GM06990 (cell line): ENCODE measurements around the gene HS1BP3.

Experiments
- DNase-seq: peaks from one replicate; pipeline ENCODE4 v3.0.0-alpha.2; 2011; ENCODE audit not compliant: insufficient read length; ENCODE audit errors: extremely low read depth
- H3K27me3 ChIP-seq: replicated peaks from 2 replicates; pipeline ENCODE4 v1.6.0; 2011; ENCODE audit warnings: low read length; ENCODE audit not compliant: control insufficient read depth, insufficient read depth
- H3K36me3 ChIP-seq: 2 replicates; pipeline ENCODE4 v1.5.1; 2011; ENCODE audit warnings: low read length; ENCODE audit not compliant: control insufficient read depth, insufficient read depth
- H3K4me3 ChIP-seq: replicated peaks from 2 replicates; pipeline ENCODE4 v1.5.1; 2011; ENCODE audit warnings: low read depth, mild to moderate bottlenecking, control low read depth, low read length
- CTCF ChIP-seq: IDR thresholded peaks from 2 replicates; pipeline ENCODE4 v1.5.1; 2011; ENCODE audit warnings: low read length, control low read depth, mild to moderate bottlenecking, inconsistent platforms; ENCODE audit not compliant: insufficient read depth, poor library complexity, severe bottlenecking

Gene HS1BP3

GRCh38 chr2:20604401-20604911, 46.4 kb downstream of the HS1BP3 start:
- DNase-seq, result no peak
- no peak for TF ChIP-seq CTCF
- Histone ChIP-seq H3K36me3 (no peaks in the 10 kb centered on the region), H3K27me3 (no peaks in the 10 kb centered on the region), H3K4me3 (no peak overlapping the region)

GRCh38 chr2:20603791-20604190, 47.1 kb downstream of the HS1BP3 start:
- Histone ChIP-seq H3K36me3 (no peaks in the 10 kb centered on the region), H3K4me3 (no peak overlapping the region), H3K27me3 (no peaks in the 10 kb centered on the region)
- no peak for DNase-seq
- no peak for TF ChIP-seq CTCF

GRCh38 chr2:20602803-20603202, 48.1 kb downstream of the HS1BP3 start:
- TF ChIP-seq CTCF, result no peak
- Histone ChIP-seq H3K4me3 (no peak overlapping the region), H3K36me3 (no peaks in the 10 kb centered on the region), H3K27me3 (no peaks in the 10 kb centered on the region)
- DNase-seq, result no peak

GRCh38 chr2:20600756-20601325, 50.1 kb downstream of the HS1BP3 start:
- no peaks in the 10 kb centered on the region for H3K27me3 ChIP-seq
- DNase-seq, result no peak
- no peak overlapping the region for H3K4me3 ChIP-seq
- no peaks in the 10 kb centered on the region for H3K36me3 ChIP-seq
- peak; percentile 26 for TF ChIP-seq CTCF

- no peaks in the 10 kb centered on the region for H3K27me3 ChIP-seq
- TF ChIP-seq CTCF, result no peak
- no peak for DNase-seq
- no peaks in the 10 kb centered on the region for H3K36me3 ChIP-seq
- H3K4me3 ChIP-seq, result no peak overlapping the region
Measured at GRCh38 chr2:20599861-20600461, 50.9 kb downstream of the HS1BP3 start.

GRCh38 chr2:20599001-20599600, 51.8 kb downstream of the HS1BP3 start:
- no peak overlapping the region for H3K4me3 ChIP-seq
- H3K36me3 ChIP-seq, result no peaks in the 10 kb centered on the region
- TF ChIP-seq CTCF, result no peak
- no peak for DNase-seq
- H3K27me3 ChIP-seq, result no peaks in the 10 kb centered on the region
